Astrocyte (in vitro differentiated cells and primary cell): ENCODE data around the gene DNAH3. TPM values are rescaled to one million over a fixed set of nuclear protein-coding genes. Genes with fewer than 3 reads are reported as not detected.

ENCODE experiments used
- DNase-seq: peaks from one replicate; pipeline ENCODE4 v3.0.0-alpha.2; 2010; ENCODE audit warnings: low read depth
- FAIRE-seq: peaks from 2 replicates; lab custom pipeline; 2011; peaks lifted over from hg19 to GRCh38; lab: Jason Lieb, UNC
- H2AFZ ChIP-seq: 2 replicates; pipeline ENCODE4 v1.6.0; 2012; ENCODE audit warnings: low read depth, low read length, inconsistent platforms
- H3K27ac ChIP-seq: 2 replicates; pipeline ENCODE4 v1.5.1; 2011; ENCODE audit warnings: low read depth, low read length, inconsistent platforms
- H3K27me3 ChIP-seq: 2 replicates; pipeline ENCODE4 v1.6.0; 2011; ENCODE audit warnings: low read length, inconsistent platforms; ENCODE audit not compliant: insufficient read depth
- H3K36me3 ChIP-seq: 2 replicates; pipeline ENCODE4 v1.5.1; 2011; ENCODE audit warnings: low read length, inconsistent platforms; ENCODE audit not compliant: insufficient read depth
- H3K4me1 ChIP-seq: 2 replicates; pipeline ENCODE4 v1.5.1; 2011; ENCODE audit warnings: low read length, inconsistent platforms; ENCODE audit not compliant: insufficient read depth
- H3K4me2 ChIP-seq: 2 replicates; pipeline ENCODE4 v1.6.0; 2012; ENCODE audit warnings: low read length, inconsistent platforms
- H3K4me3 ChIP-seq: 2 replicates; pipeline ENCODE4 v1.5.1; 2011; ENCODE audit warnings: low read depth, mild to moderate bottlenecking, low read length, inconsistent platforms; ENCODE audit not compliant: insufficient read depth
- H3K79me2 ChIP-seq: 2 replicates; pipeline ENCODE4 v1.6.0; 2012; ENCODE audit warnings: mild to moderate bottlenecking, low read length, inconsistent platforms; ENCODE audit not compliant: insufficient read depth
- H3K9ac ChIP-seq: 2 replicates; pipeline ENCODE4 v1.6.0; 2012; ENCODE audit warnings: mild to moderate bottlenecking, low read length, inconsistent platforms
- H3K9me3 ChIP-seq: 2 replicates; pipeline ENCODE4 v1.5.1; 2012; ENCODE audit warnings: low read depth, mild to moderate bottlenecking, low read length, inconsistent platforms; ENCODE audit not compliant: insufficient read depth
- H4K20me1 ChIP-seq: 2 replicates; pipeline ENCODE4 v1.6.0; 2012; ENCODE audit warnings: low read length, inconsistent platforms; ENCODE audit not compliant: insufficient read depth
- H3K27ac Mint-ChIP-seq: one replicate; pipeline ENCODE4 v1.8.0; 2021; ENCODE audit warnings: mild to moderate bottlenecking, mixed read lengths; ENCODE audit not compliant: unreplicated experiment
- H3K27me3 Mint-ChIP-seq: one replicate; pipeline ENCODE4 v1.8.0; 2021; ENCODE audit warnings: low read depth, mixed read lengths; ENCODE audit not compliant: unreplicated experiment
- H3K36me3 Mint-ChIP-seq: one replicate; pipeline ENCODE4 v1.8.0; 2021; ENCODE audit warnings: low read depth, mixed read lengths; ENCODE audit not compliant: unreplicated experiment
- H3K4me1 Mint-ChIP-seq: one replicate; pipeline ENCODE4 v1.8.0; 2021; ENCODE audit warnings: low read depth, mixed read lengths; ENCODE audit not compliant: unreplicated experiment
- H3K4me3 Mint-ChIP-seq: one replicate; pipeline ENCODE4 v1.8.0; 2021; ENCODE audit warnings: mild to moderate bottlenecking, moderate library complexity, mixed read lengths; ENCODE audit not compliant: unreplicated experiment
- H3K9me3 Mint-ChIP-seq: one replicate; pipeline ENCODE4 v1.8.0; 2021; ENCODE audit warnings: mild to moderate bottlenecking, mixed read lengths; ENCODE audit not compliant: unreplicated experiment
- EZH2 ChIP-seq: IDR thresholded peaks from 2 replicates; pipeline ENCODE4 v1.6.1; 2012; ENCODE audit warnings: mild to moderate bottlenecking, low read length, inconsistent platforms; ENCODE audit not compliant: insufficient read depth
- total RNA-seq: library from RNA; stranded (reverse); gene quantifications from 2 replicates; pipeline ENCODE4 v1.2.1, GENCODE V29; 2021
- TF ChIP-seq, protein P1 (sequence below): IDR thresholded peaks from 2 replicates; pipeline ENCODE4 v1.5.1; 2011; ENCODE audit warnings: low read depth, mild to moderate bottlenecking, inconsistent platforms, low read length, moderate library complexity; ENCODE audit not compliant: insufficient read depth

DNAH3 gene
- total RNA-seq, 1 donor from 2014 or later: not detected

DNA sequence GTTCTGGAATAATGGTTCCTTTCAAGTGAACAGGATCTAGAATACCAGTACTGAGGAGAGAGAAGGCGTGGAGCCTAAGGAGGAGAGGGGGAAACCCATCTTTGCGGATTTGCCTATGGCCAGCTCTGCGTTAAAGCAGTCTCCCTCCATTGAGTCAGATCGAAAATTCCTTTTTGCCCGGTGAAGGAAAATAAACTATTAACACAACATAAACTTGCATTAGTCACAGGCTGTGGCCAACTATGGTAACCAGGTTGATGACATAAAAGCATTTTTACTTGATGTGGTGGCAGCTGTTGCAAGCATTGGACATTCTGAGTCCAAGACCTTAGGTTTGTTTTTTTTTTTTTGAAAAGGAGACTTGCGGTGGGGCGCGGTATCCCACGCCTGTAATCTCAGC, 16.7 kb upstream of the DNAH3 start:
- Histone ChIP-seq H3K27me3 (no peaks in the 10 kb centered on the region), H3K4me2 (peak overlapping the region; percentile 62), H3K36me3 (no peaks in the 10 kb centered on the region), H2AFZ (no peak overlapping the region), H4K20me1 (peaks cover 9% of the 10 kb centered on the region), H3K4me3 (no peak overlapping the region), H3K9ac (no peak overlapping the region), H3K79me2 (no peaks in the 10 kb centered on the region), H3K27ac (peak overlapping the region; percentile 75), H3K4me1 (peaks cover 12% of the 10 kb centered on the region), H3K9me3 (no peaks in the 10 kb centered on the region)
- peak; percentile 97 for DNase-seq
- H3K27ac Mint-ChIP-seq: no peak overlapping the region
- H3K4me1 Mint-ChIP-seq: peaks cover 4% of the 10 kb centered on the region
- no peak overlapping the region for H3K4me3 Mint-ChIP-seq
- H3K9me3 Mint-ChIP-seq: no peaks in the 10 kb centered on the region
- TF ChIP-seq, protein P1, sequence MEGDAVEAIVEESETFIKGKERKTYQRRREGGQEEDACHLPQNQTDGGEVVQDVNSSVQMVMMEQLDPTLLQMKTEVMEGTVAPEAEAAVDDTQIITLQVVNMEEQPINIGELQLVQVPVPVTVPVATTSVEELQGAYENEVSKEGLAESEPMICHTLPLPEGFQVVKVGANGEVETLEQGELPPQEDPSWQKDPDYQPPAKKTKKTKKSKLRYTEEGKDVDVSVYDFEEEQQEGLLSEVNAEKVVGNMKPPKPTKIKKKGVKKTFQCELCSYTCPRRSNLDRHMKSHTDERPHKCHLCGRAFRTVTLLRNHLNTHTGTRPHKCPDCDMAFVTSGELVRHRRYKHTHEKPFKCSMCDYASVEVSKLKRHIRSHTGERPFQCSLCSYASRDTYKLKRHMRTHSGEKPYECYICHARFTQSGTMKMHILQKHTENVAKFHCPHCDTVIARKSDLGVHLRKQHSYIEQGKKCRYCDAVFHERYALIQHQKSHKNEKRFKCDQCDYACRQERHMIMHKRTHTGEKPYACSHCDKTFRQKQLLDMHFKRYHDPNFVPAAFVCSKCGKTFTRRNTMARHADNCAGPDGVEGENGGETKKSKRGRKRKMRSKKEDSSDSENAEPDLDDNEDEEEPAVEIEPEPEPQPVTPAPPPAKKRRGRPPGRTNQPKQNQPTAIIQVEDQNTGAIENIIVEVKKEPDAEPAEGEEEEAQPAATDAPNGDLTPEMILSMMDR: no peak
- no peak for TF ChIP-seq EZH2
- peaks cover 38% of the 10 kb centered on the region for H3K36me3 Mint-ChIP-seq
- no peak for FAIRE-seq
- H3K27me3 Mint-ChIP-seq: no peaks in the 10 kb centered on the region

DNA sequence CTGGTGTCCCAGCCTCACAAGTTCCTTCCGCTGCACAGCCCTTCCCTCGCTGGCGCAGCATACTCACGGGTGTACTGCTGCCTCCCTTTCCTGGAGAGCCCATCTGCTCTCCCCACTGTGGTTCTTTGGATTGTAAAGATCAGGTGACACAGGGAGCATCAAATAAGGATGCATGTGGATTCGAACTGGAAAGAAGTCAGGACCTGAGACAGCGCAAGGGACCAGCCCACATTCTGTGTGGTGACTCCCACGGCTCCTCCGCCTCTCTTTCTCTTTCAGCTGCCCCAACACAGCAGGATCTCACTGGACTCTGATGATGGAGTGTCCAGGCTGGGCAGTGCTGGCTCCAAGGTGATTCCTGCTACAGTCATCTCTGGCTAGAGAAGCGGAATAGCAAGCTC, 15.9 kb upstream of the DNAH3 start:
- peaks cover 4% of the 10 kb centered on the region for H3K4me1 Mint-ChIP-seq
- Histone ChIP-seq H2AFZ (no peak overlapping the region), H4K20me1 (peaks cover 9% of the 10 kb centered on the region), H3K4me3 (no peak overlapping the region), H3K79me2 (no peaks in the 10 kb centered on the region), H3K4me1 (peaks cover 12% of the 10 kb centered on the region), H3K9me3 (no peaks in the 10 kb centered on the region), H3K36me3 (no peaks in the 10 kb centered on the region), H3K9ac (no peak overlapping the region), H3K4me2 (peak overlapping the region; percentile 62), H3K27me3 (no peaks in the 10 kb centered on the region), H3K27ac (peak overlapping the region; percentile 75)
- no peak for TF ChIP-seq EZH2
- TF ChIP-seq, protein P1: no peak
- peaks cover 35% of the 10 kb centered on the region for H3K36me3 Mint-ChIP-seq
- no peak overlapping the region for H3K4me3 Mint-ChIP-seq
- DNase-seq (peak; percentile 34), FAIRE-seq (no peak)
- H3K9me3 Mint-ChIP-seq: no peaks in the 10 kb centered on the region
- no peak overlapping the region for H3K27ac Mint-ChIP-seq
- H3K27me3 Mint-ChIP-seq: no peaks in the 10 kb centered on the region

DNA sequence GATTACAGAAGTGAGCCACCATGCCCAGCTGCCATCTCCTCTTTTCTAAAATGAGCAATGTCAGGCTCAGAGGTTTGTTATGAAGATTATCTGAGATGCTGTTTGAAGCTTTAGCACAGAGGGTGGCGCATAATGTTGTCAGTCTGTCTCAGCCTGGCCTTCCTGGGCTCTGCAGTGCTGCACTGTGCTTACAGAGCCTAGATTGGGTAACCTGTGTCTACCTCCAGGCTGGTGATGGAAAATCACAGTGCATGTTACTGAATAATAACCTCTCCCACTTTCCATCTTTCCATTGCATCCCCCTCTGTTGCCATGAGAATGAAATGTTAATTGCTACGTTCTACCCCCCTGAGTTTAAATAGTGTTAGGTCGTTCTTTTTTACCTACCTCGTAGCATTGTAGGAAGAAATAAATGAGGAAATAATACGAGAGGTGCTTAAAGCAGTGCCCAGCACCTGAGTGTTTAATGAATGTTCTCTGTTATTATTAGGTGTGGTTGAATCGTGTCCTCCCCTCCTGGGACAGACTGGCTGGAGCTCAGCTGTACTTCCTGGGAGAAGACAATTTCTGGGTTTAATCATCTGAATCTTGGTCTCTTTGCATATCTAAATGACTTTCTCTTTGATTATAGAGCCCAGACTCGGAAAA, 14.0 kb upstream of the DNAH3 start:
- Mint-ChIP-seq H3K27me3 (no peaks in the 10 kb centered on the region), H3K4me3 (no peak overlapping the region), H3K27ac (no peak overlapping the region), H3K36me3 (peaks cover 21% of the 10 kb centered on the region), H3K4me1 (peaks cover 7% of the 10 kb centered on the region), H3K9me3 (no peaks in the 10 kb centered on the region)
- Histone ChIP-seq H2AFZ (no peak overlapping the region), H3K4me3 (no peak overlapping the region), H3K9me3 (no peaks in the 10 kb centered on the region), H3K4me2 (no peak overlapping the region), H3K27me3 (no peaks in the 10 kb centered on the region), H4K20me1 (peaks cover 9% of the 10 kb centered on the region), H3K9ac (no peak overlapping the region), H3K27ac (no peak overlapping the region), H3K4me1 (peaks cover 12% of the 10 kb centered on the region), H3K36me3 (no peaks in the 10 kb centered on the region), H3K79me2 (no peaks in the 10 kb centered on the region)
- FAIRE-seq (no peak), DNase-seq (no peak)
- TF ChIP-seq EZH2: no peak
- TF ChIP-seq, protein P1: no peak
